Measurements from ENCODE around the gene R3HDM1. TPM values are rescaled to one million over a fixed set of nuclear protein-coding genes. Genes with fewer than 3 reads are reported as not detected.
A peak's percentile ranks its signal among the peaks of the same experiment; 100 is the strongest.

Gene R3HDM1
- total RNA-seq, 1 donor from 2014 or later: 17.8 TPM

DNA sequence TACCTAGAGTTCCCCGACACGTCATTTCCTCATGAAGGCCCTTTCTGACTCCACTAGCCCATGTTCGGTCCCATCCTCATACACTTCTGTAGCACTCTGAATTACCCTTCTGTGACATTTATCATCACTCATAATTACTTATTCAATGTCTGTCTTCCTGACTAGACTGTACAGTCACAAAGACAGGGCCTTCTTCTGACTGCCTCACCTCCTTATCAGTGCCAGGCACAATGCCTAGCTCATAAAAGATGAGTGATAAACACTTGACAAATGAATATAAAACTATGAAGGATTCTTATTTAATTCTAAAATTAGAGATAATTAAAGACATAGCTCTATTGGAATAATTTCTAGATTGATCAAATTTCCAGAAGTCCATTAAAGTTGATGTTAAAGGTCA lies 208.9 kb downstream of the R3HDM1 start:
- no peak overlapping the region for H3K27ac ChIP-seq (replicated peaks)
- TF ChIP-seq, protein P1, sequence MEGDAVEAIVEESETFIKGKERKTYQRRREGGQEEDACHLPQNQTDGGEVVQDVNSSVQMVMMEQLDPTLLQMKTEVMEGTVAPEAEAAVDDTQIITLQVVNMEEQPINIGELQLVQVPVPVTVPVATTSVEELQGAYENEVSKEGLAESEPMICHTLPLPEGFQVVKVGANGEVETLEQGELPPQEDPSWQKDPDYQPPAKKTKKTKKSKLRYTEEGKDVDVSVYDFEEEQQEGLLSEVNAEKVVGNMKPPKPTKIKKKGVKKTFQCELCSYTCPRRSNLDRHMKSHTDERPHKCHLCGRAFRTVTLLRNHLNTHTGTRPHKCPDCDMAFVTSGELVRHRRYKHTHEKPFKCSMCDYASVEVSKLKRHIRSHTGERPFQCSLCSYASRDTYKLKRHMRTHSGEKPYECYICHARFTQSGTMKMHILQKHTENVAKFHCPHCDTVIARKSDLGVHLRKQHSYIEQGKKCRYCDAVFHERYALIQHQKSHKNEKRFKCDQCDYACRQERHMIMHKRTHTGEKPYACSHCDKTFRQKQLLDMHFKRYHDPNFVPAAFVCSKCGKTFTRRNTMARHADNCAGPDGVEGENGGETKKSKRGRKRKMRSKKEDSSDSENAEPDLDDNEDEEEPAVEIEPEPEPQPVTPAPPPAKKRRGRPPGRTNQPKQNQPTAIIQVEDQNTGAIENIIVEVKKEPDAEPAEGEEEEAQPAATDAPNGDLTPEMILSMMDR (IDR thresholded peaks at IDR 0.05; ENCODE audit: borderline replicate concordance): no peak
- no peaks in the 10 kb centered on the region for H3K36me3 ChIP-seq
- DNase-seq: no peak
- no peaks in the 10 kb centered on the region for H3K27me3 ChIP-seq (ENCODE audit: low read depth)
- no peak overlapping the region for H3K4me3 ChIP-seq
- no peaks in the 10 kb centered on the region for H3K9me3 ChIP-seq (replicated peaks)
- intact Hi-C loops (cut with micrococcal nuclease): no loop called here
- peaks cover 36% of the 10 kb centered on the region for H3K4me1 ChIP-seq

DNA sequence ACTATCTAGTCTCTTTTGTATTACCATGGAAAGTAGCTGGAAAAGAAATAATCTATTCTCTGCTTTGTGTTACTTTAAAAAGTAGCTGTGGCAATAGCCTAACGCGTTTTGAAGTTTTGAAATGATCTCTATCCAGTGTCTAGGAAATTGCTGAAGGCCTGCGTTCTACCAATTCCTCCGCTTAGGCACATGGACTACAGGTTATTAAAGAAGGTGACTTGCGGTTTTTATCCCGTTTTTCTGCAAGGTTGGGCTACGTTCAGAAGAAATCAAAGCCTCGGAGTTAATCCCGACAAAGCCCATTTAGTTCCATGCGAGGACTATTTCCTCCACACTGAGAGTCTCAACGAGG lies 209.7 kb downstream of the R3HDM1 start:
- TF ChIP-seq, protein P1 (IDR thresholded peaks at IDR 0.05; ENCODE audit: borderline replicate concordance): no peak
- no peak for DNase-seq
- peak overlapping the region; percentile 99 for H3K27ac ChIP-seq (replicated peaks)
- no peaks in the 10 kb centered on the region for H3K27me3 ChIP-seq (ENCODE audit: low read depth)
- H3K4me3 ChIP-seq: peak overlapping the region; percentile 98
- H3K4me1 ChIP-seq: peaks cover 43% of the 10 kb centered on the region
- H3K36me3 ChIP-seq: no peaks in the 10 kb centered on the region
- intact Hi-C loops (cut with micrococcal nuclease): no loop called here
- no peaks in the 10 kb centered on the region for H3K9me3 ChIP-seq (replicated peaks)

DNA sequence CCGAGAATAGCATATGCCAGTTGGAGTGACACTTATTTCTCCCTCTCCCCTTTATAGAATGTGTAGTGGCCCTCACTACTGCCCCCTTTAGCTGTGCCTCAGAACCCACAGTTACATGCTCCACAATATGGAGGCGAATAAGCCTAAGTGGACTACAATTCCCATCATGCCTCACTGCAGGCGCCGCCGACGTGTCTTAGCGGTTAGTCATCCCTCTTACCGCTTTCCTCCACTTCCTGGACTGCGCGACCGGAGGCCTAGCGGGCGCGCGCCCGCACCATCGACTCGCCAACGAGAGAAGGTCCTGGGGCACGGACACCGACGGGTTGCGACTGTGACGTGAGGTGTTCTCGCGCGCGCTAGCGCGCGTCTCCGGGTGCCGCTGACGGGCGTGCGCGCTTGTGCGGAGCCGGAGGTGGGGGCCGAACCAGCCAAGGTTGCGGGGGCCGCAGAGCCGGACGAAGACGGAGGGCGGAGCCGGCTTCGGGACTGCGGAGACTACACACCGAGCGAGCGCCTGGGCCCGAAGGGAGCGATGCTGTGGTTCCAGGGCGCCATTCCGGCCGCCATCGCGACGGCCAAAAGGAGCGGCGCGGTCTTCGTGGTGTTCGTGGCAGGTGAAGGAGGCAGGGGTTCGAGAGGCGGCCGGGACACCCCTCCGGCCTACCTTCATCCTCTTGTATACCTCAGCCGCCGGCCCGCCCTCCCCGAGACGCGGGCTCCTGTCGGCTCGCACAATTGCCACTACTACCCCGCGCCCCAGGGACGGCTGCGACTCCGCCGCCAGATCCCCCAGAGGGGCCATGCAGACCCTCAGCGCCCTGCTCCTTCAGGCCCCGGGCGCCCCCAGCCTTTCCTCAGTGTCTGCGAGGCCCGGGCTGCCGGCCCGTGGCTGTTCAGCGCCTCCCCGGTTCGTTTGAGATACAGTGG lies 210.4 kb downstream of the R3HDM1 start, which contains the start of gene UBXN4:
Gene UBXN4 (plus strand): TSS at position 461 of the 930 bp plus-strand sequence. CDS start 75 bp downstream, at position 536.
- H3K4me3 ChIP-seq: peak within 1 kb of the TSS; percentile 98
- H3K27me3 ChIP-seq (ENCODE audit: low read depth): no peaks in the 10 kb centered on the region
- DNase-seq: peak; percentile 97
- intact Hi-C loops (cut with micrococcal nuclease): no loop called here
- TF ChIP-seq, protein P1 (IDR thresholded peaks at IDR 0.05; ENCODE audit: borderline replicate concordance): peak; percentile 44
- H3K36me3 ChIP-seq: no peaks in the 10 kb centered on the region
- no peaks in the 10 kb centered on the region for H3K9me3 ChIP-seq (replicated peaks)
- H3K4me1 ChIP-seq: peaks cover 44% of the 10 kb centered on the region
- H3K27ac ChIP-seq (replicated peaks): peak within 1 kb of the TSS; percentile 99

DNA sequence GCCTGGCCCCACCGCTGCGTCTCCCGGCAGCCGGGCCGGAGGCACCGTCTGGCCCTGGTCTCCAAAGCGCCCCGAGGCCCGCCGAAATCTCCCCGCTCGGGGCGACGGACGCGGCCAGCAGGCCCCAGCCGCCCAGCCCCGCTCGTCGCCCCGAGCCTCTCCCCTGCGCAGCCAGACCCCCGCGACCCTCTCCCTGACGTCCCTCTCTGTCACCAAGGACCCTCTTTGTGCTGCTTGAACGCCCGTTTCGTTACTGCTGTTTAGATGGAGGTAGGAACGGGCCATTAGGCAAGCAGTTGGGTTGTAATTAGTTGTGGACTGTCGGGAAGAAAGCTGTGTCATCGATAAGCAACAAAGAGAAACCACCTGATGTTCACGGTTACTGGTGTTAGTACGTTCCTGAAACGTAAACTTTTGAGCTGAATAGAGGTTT lies 211.1 kb downstream of the R3HDM1 start:
- intact Hi-C loops (cut with micrococcal nuclease): no loop called here
- Histone ChIP-seq H3K9me3 (replicated peaks) (no peaks in the 10 kb centered on the region), H3K27me3 (ENCODE audit: low read depth) (no peaks in the 10 kb centered on the region), H3K27ac (replicated peaks) (peak overlapping the region; percentile 99), H3K36me3 (peaks cover 1% of the 10 kb centered on the region), H3K4me3 (peak overlapping the region; percentile 98), H3K4me1 (peaks cover 47% of the 10 kb centered on the region)
- TF ChIP-seq, protein P1 (IDR thresholded peaks at IDR 0.05; ENCODE audit: borderline replicate concordance): no peak
- DNase-seq: peak; percentile 32

DNA sequence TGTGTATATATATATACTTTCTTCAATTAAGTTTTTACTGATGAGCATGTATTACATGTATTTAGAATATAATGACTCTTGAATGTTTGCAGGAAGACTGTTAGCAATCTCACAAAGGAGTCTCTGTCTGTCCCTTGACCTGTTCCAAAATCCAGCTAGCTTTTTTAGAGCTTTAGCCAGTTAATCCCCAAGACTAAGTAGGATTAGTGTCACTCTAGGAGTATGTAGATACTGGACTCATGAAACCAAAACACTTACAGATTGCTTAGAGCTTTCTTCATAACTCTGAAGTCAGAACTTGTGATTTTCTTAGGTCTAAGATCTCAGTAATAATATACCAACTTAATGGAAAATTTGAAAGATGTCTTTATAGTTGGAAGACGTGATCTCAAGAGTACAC lies 212.6 kb downstream of the R3HDM1 start:
- intact Hi-C loops (cut with micrococcal nuclease): no loop called here
- Histone ChIP-seq H3K27ac (replicated peaks) (no peak overlapping the region), H3K4me3 (peak overlapping the region; percentile 98)

More for the DNA sequence above, 212.6 kb downstream of the R3HDM1 start:
- no peak for DNase-seq
- H3K4me1 ChIP-seq: peaks cover 47% of the 10 kb centered on the region
- peaks cover 16% of the 10 kb centered on the region for H3K36me3 ChIP-seq
- TF ChIP-seq, protein P1 (IDR thresholded peaks at IDR 0.05; ENCODE audit: borderline replicate concordance): no peak
- H3K9me3 ChIP-seq (replicated peaks): no peaks in the 10 kb centered on the region
- no peaks in the 10 kb centered on the region for H3K27me3 ChIP-seq (ENCODE audit: low read depth)

Data from left ventricle myocardium inferior (tissue), 1 donor.